Aorta (tissue), 5 donors: Measurements from ENCODE around the gene TTLL11. TPM values are rescaled to one million over a fixed set of nuclear protein-coding genes. Genes with fewer than 3 reads are reported as not detected.

Experiments used
- ATAC-seq: fragments of 200-7000 bp; cut with Tn5 transposase; one replicate; pipeline ENCODE4 v1.9.1; 2022; ENCODE audit warnings: moderate library complexity; ENCODE audit not compliant: low FRiP score
- DNase-seq, 2 donors: peaks; one replicate each; pipeline ENCODE4 v3.0.0-alpha.2; 2020
- H3K27ac ChIP-seq, 2 donors: one replicate each; pipeline ENCODE4 v1.5.1; 2013; ENCODE audit warnings: low read length in 2 of 2, mild to moderate bottlenecking in 2 of 2, moderate library complexity in 2 of 2, control low read depth in 1 of 2, inconsistent platforms in 1 of 2, low read depth in 1 of 2
- H3K27me3 ChIP-seq, 2 donors: one replicate each; pipeline ENCODE4 v1.6.1; 2013; ENCODE audit warnings: control low read depth in 1 of 2, low read length in 1 of 2, mild to moderate bottlenecking in 1 of 2, moderate library complexity in 1 of 2; ENCODE audit not compliant: insufficient read depth in 2 of 2, control insufficient read depth in 1 of 2
- H3K36me3 ChIP-seq, 2 donors: one replicate each; pipeline ENCODE4 v1.6.1; 2013; ENCODE audit warnings: control low read depth in 1 of 2, low read length in 1 of 2, mild to moderate bottlenecking in 1 of 2; ENCODE audit not compliant: insufficient read depth in 2 of 2, control insufficient read depth in 1 of 2
- H3K4me1 ChIP-seq, 2 donors: one replicate each; pipeline ENCODE4 v1.6.1; 2013; ENCODE audit warnings: low read length in 2 of 2, control low read depth in 1 of 2, mild to moderate bottlenecking in 1 of 2, moderate library complexity in 1 of 2; ENCODE audit not compliant: insufficient read depth in 2 of 2, control insufficient read depth in 1 of 2
- H3K4me3 ChIP-seq, 2 donors: one replicate each; pipeline ENCODE4 v1.5.1; 2013; ENCODE audit warnings: low read length in 2 of 2, control low read depth in 1 of 2, mild to moderate bottlenecking in 1 of 2
- H3K9me3 ChIP-seq: one replicate; pipeline ENCODE4 v1.6.1; 2013; ENCODE audit warnings: mild to moderate bottlenecking, low read length; ENCODE audit not compliant: control insufficient read depth
- WGBS, 2 donors: extraction: QIAGEN DNeasy Blood & Tissue Kit; methylation state at CpG; one replicate each; pipeline ENCODE4 v1.1.7; 2013; 5-methylcytosine and 5-hydroxymethylcytosine counted together
- intact Hi-C, 2 donors: fragments of 100-400 bp; cut with DNase I; formaldehyde crosslinking; loops; one replicate each; pipeline versions ENCODE4 v1.14.2 to v1.15.0; 2022
- polyA plus RNA-seq, 2 donors: library from polyadenylated mRNA; stranded (reverse); fragments of 200-250 nt; gene quantifications; one replicate each; pipeline ENCODE4 v1.2.3, GENCODE V29; 2013
- total RNA-seq, 2 donors: library from RNA; stranded (reverse); fragmentation: NEBNext Ultra II Directional; extraction: Animal tissue kit (Norgen Biotek cat#: 25700); gene quantifications; one replicate each; pipeline ENCODE4 v1.2.1, GENCODE V29; 2021
- donor health status: healthy with polysubstance abuse.
- donor health status: Bipolar disorder and iron deficiency.
- donor health status: DM: no; HTN: no; CAD: no.
- donor health status: DM: no; HTN: no; CAD: no.
- donor health status: DM: yes; HTN: yes; CAD: no.

Gene TTLL11
- total and polyA plus RNA-seq, 4 donors: 7.7 to 31.4 (median 18.3) TPM

GRCh38 chr9:122036988-122037387 lies 56.1 kb downstream of the TTLL11 start:
- Histone ChIP-seq H3K4me1 (peaks cover 2 to 8% of the 10 kb centered on the region in 2 donors), H3K27ac (no peak overlapping the region), H3K9me3 (no peaks in the 10 kb centered on the region), H3K36me3 (no peaks in the 10 kb centered on the region), H3K4me3 (no peak overlapping the region), H3K27me3 (no peaks in the 10 kb centered on the region)
- whole genome bisulfite sequencing, 2 donors: 25 to 26% methylated on average over 1 of the region's 1 CpG
- ATAC-seq (no peak), DNase-seq (no peak)
- intact Hi-C loops: loop anchor here (5.0 kb wide), 1 partner anchor 35 kb away; no protein-coding TSS in a partner anchor

GRCh38 chr9:122036408-122036807 lies 56.7 kb downstream of the TTLL11 start:
- intact Hi-C loops: loop anchor here (5.0 kb wide), 1 partner anchor 36 kb away; no protein-coding TSS in a partner anchor
- no peak overlapping the region for H3K27ac ChIP-seq

GRCh38 chr9:122033775-122034373 lies 59.2 kb downstream of the TTLL11 start:
- Histone ChIP-seq H3K27me3 (no peaks in the 10 kb centered on the region), H3K4me3 (no peak overlapping the region), H3K4me1 (peaks cover 0 to 9% of the 10 kb centered on the region in 2 donors), H3K27ac (peak overlapping the region in 1 of 2 donors; percentile 64), H3K36me3 (no peaks in the 10 kb centered on the region), H3K9me3 (no peaks in the 10 kb centered on the region)
- DNase-seq (no peak), ATAC-seq (no peak)
- intact Hi-C loops: no loop called here
- 22 to 23% methylated on average over 8 of the region's 8 CpGs for WGBS, 2 donors

More at GRCh38 chr9:122036408-122036807, 56.7 kb downstream of the TTLL11 start:
- Histone ChIP-seq H3K4me3 (no peak overlapping the region), H3K9me3 (no peaks in the 10 kb centered on the region), H3K27me3 (no peaks in the 10 kb centered on the region), H3K4me1 (peaks cover 2 to 9% of the 10 kb centered on the region in 2 donors), H3K36me3 (no peaks in the 10 kb centered on the region)
- DNase-seq (no peak), ATAC-seq (no peak)
- WGBS, 2 donors: 89 to 90% methylated on average over 4 of the region's 4 CpGs

GRCh38 chr9:122032346-122032745 lies 60.8 kb downstream of the TTLL11 start:
- no peaks in the 10 kb centered on the region for H3K36me3 ChIP-seq
- no peak for ATAC-seq
- H3K9me3 ChIP-seq: no peaks in the 10 kb centered on the region
- no peak for DNase-seq
- peaks cover 0 to 9% of the 10 kb centered on the region in 2 donors for H3K4me1 ChIP-seq
- H3K4me3 ChIP-seq: peak overlapping the region in 1 of 2 donors; percentile 46
- no peak overlapping the region for H3K27ac ChIP-seq
- intact Hi-C loops: no loop called here
- no peaks in the 10 kb centered on the region for H3K27me3 ChIP-seq
- 19 to 29% methylated on average over 3 of the region's 3 CpGs for WGBS, 2 donors

- Histone ChIP-seq H3K4me1 (peaks cover 0 to 9% of the 10 kb centered on the region in 2 donors), H3K27me3 (no peaks in the 10 kb centered on the region), H3K4me3 (peak overlapping the region in 1 of 2 donors; percentile 46), H3K27ac (peak overlapping the region; percentile 10 to 68), H3K36me3 (peaks cover 0 to 2% of the 10 kb centered on the region in 2 donors), H3K9me3 (no peaks in the 10 kb centered on the region)
- intact Hi-C loops: no loop called here
- DNase-seq (no peak), ATAC-seq (no peak)
- 11 to 13% methylated on average over 7 of the region's 7 CpGs for WGBS, 2 donors
Observed at GRCh38 chr9:122031776-122032175, 61.3 kb downstream of the TTLL11 start.

- H3K4me3 ChIP-seq: no peak overlapping the region
- no peak for DNase-seq
- no peaks in the 10 kb centered on the region for H3K9me3 ChIP-seq
- intact Hi-C loops: no loop called here
- no peaks in the 10 kb centered on the region for H3K27me3 ChIP-seq
- H3K4me1 ChIP-seq: peaks cover 0 to 9% of the 10 kb centered on the region in 2 donors
- H3K36me3 ChIP-seq: peaks cover 0 to 2% of the 10 kb centered on the region in 2 donors
- peak overlapping the region; percentile 52 to 68 for H3K27ac ChIP-seq
- ATAC-seq: no peak
- WGBS, 2 donors: 67 to 72% methylated on average over 10 of the region's 10 CpGs
Observed at GRCh38 chr9:122031157-122031556, 62.0 kb downstream of the TTLL11 start.

- Histone ChIP-seq H3K4me1 (peaks cover 0 to 9% of the 10 kb centered on the region in 2 donors), H3K27me3 (no peaks in the 10 kb centered on the region), H3K4me3 (no peak overlapping the region), H3K27ac (no peak overlapping the region), H3K9me3 (no peaks in the 10 kb centered on the region), H3K36me3 (peaks cover 0 to 2% of the 10 kb centered on the region in 2 donors)
- no peak for DNase-seq
- 96% methylated on average over 4 of the region's 4 CpGs for WGBS, 2 donors
- no peak for ATAC-seq
- intact Hi-C loops: no loop called here
Observed at GRCh38 chr9:122030357-122030756, 62.8 kb downstream of the TTLL11 start.

- H3K27me3 ChIP-seq: no peaks in the 10 kb centered on the region
- WGBS, 2 donors: 68 to 77% methylated on average over 3 of the region's 3 CpGs
- H3K36me3 ChIP-seq: peaks cover 0 to 2% of the 10 kb centered on the region in 2 donors
- ATAC-seq: no peak
- intact Hi-C loops: no loop called here
- peaks cover 0 to 9% of the 10 kb centered on the region in 2 donors for H3K4me1 ChIP-seq
- H3K9me3 ChIP-seq: no peaks in the 10 kb centered on the region
- no peak overlapping the region for H3K27ac ChIP-seq
- H3K4me3 ChIP-seq: no peak overlapping the region
- no peak for DNase-seq
Observed at GRCh38 chr9:122029898-122030297, 63.2 kb downstream of the TTLL11 start.

- Histone ChIP-seq H3K27me3 (no peaks in the 10 kb centered on the region), H3K27ac (no peak overlapping the region), H3K9me3 (no peaks in the 10 kb centered on the region), H3K36me3 (peaks cover 0 to 2% of the 10 kb centered on the region in 2 donors), H3K4me3 (no peak overlapping the region), H3K4me1 (peaks cover 0 to 4% of the 10 kb centered on the region in 2 donors)
- intact Hi-C loops: no loop called here
- WGBS, 2 donors: 94 to 99% methylated on average over 1 of the region's 1 CpG
- ATAC-seq (no peak), DNase-seq (no peak)
Observed at GRCh38 chr9:122028089-122028488, 65.0 kb downstream of the TTLL11 start.
